Heart left ventricle (tissue), 16 donors: ENCODE data around the gene WIPF2. TPM values are rescaled to one million over a fixed set of nuclear protein-coding genes. Genes with fewer than 3 reads are reported as not detected.

Source experiments
- ATAC-seq, 4 donors: fragments of 200-7000 bp; cut with Tn5 transposase; one replicate each; pipeline ENCODE4 v1.9.1; 2020 to 2022; ENCODE audit warnings: moderate library complexity in 4 of 4, mild to moderate bottlenecking in 3 of 4, moderate number of reproducible peaks in 1 of 4
- DNase-seq, 5 donors: peaks; one replicate each; pipeline ENCODE4 v3.0.0-alpha.2; 2020
- H3K27ac ChIP-seq, 12 donors: fragments of 200-600 bp; sonication (generic) in 4 of 12; one replicate each; pipeline versions ENCODE4 v1.5.0 to v1.8.0; 2016 to 2022; ENCODE audit warnings: mild to moderate bottlenecking in 2 of 12
- H3K27me3 ChIP-seq, 9 donors: fragments of 200-600 bp; sonication (generic) in 2 of 9; one replicate each; pipeline versions ENCODE4 v1.5.1 to v1.8.0; 2016 to 2022; ENCODE audit warnings: mild to moderate bottlenecking in 3 of 9
- H3K36me3 ChIP-seq, 9 donors: fragments of 200-600 bp; sonication (generic) in 2 of 9; one replicate each; pipeline versions ENCODE4 v1.5.0 to v1.8.0; 2018 to 2022; ENCODE audit warnings: mild to moderate bottlenecking in 2 of 9
- H3K4me1 ChIP-seq, 12 donors: fragments of 200-600 bp; sonication (generic) in 4 of 12; one replicate each; pipeline versions ENCODE4 v1.5.0 to v1.8.0; 2016 to 2022; ENCODE audit warnings: mild to moderate bottlenecking in 3 of 12
- H3K4me3 ChIP-seq, 12 donors: fragments of 200-600 bp; sonication (generic) in 4 of 12; one replicate each; pipeline versions ENCODE4 v1.5.0 to v1.8.0; 2017 to 2022; ENCODE audit warnings: mild to moderate bottlenecking in 9 of 12, moderate library complexity in 4 of 12
- H3K9me3 ChIP-seq, 12 donors: fragments of 200-600 bp; sonication (generic) in 4 of 12; one replicate each; pipeline versions ENCODE4 v1.5.0 to v1.8.0; 2016 to 2022; ENCODE audit warnings: mild to moderate bottlenecking in 1 of 12
- CTCF ChIP-seq, 12 donors: fragments of 200-600 bp; sonication (generic) in 4 of 12; IDR thresholded peaks; one replicate each; pipeline versions ENCODE4 v1.5.0 to v1.8.0; 2018 to 2022; ENCODE audit warnings: antibody characterized with exemption in 12 of 12, mild to moderate bottlenecking in 5 of 12
- POLR2A ChIP-seq, 2 donors: fragments of 450-650 bp; IDR thresholded peaks; one replicate each; pipeline ENCODE4 v1.6.1; 2017; ENCODE audit warnings: antibody characterized with exemption in 2 of 2, mild to moderate bottlenecking in 2 of 2, moderate library complexity in 2 of 2
- WGBS, 4 donors: extraction: QIAGEN DNeasy Blood & Tissue Kit in 2 of 4; methylation state at CpG; one replicate each; pipeline versions ENCODE4 v1.1.5 to v1.1.7; 2013 to 2018; 5-methylcytosine and 5-hydroxymethylcytosine counted together
- intact Hi-C, 10 donors: fragments of 100-400 bp; cut with DNase I; formaldehyde crosslinking; loops; one replicate each; pipeline versions ENCODE4 v1.11.1 to v1.14.2; 2022
- polyA plus RNA-seq, 2 donors: library from polyadenylated mRNA; stranded (reverse); fragments of 200-250 nt; gene quantifications; one replicate each; pipeline ENCODE4 v1.2.3, GENCODE V29; 2013
- total RNA-seq, 9 donors: library from RNA; depleted of rRNA in 2 of 9; stranded (reverse); fragments of >200 nt in 2 of 9; fragmentation: NEBNext Ultra II Directional in 3 of 9; extraction: Animal tissue kit (Norgen Biotek cat#: 25700) in 3 of 9; gene quantifications; one replicate each; pipeline versions ENCODE4 v1.1.0 to v1.2.4, GENCODE V29; 2016 to 2023
- donor health status: ischemic (EF 13 %, LVEDD 7.1; RV severe dilation, severe dysfunction).
- donor health status: healthy with polysubstance abuse.
- donor health status: DM: no; HTN: yes; CAD: no.
- donor health status: DM: no; HTN: no; CAD: no.
- donor health status: ischemic (EF 25% LVEDD 6.9; RV normal size, moderate dysfunction).
- donor health status: ischemic (EF 25% LVEDD 5.7; RV mildly dilated, moderate dysfunction).
- donor health status: healthy.
- donor health status: DM: yes; HTN: yes; CAD: no.
- donor health status: ischemic (EF 35%, LVEDD 5.7; RV mildly dilated, moderate dysfunction).
- donor health status: nonischemic (EF 11% LVEDD 7.7; RV severe dilation, severe dysfunction).
- donor health status: DM: yes; HTN: yes; CAD: no.
- donor health status: PGD.
- donor health status: ischemic (EF 29% LVEDD 5.4; RV normal size, mild dysfunction).
- donor health status: nonischemic (EF 23%, LVEDD 6.1; RV moderate dilation, normal function).

The WIPF2 gene
- total and polyA plus RNA-seq, 11 donors, result 6.6 to 17.6 (median 11.2) TPM

DNA sequence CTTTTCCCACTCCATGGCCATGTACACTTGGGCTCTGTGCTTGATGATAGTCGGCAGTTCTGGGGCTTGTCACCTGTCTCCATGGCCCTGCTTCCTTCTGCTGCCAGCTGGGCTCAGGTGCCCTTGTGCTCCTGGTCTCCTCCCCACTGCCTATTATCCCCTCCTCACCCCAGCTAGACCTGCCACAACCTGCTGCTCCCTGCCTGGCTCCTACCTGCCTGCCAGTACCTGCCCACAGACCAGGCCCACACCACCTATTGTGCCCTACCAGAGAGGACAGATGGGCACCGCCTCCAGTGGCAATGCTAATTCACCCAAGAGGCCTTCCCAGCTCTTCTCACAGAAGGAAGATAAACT lies 42.4 kb upstream of the WIPF2 start:
- no peak overlapping the region for H3K4me3 ChIP-seq
- DNase-seq (no peak), ATAC-seq (peak in 1 of 4 donors; percentile 1)
- peaks cover 0 to 49% (median 29%) of the 10 kb centered on the region in 9 donors for H3K36me3 ChIP-seq
- WGBS, 4 donors, result 75 to 78% (median 77%) methylated on average over 2 of the region's 2 CpGs; no CpG with 5 or more reads in 1 of the 4 donors
- no peaks in the 10 kb centered on the region for H3K9me3 ChIP-seq
- no peak for TF ChIP-seq CTCF (IDR thresholded peaks at IDR 0.05)
- TF ChIP-seq POLR2A (IDR thresholded peaks at IDR 0.05), result no peak
- intact Hi-C loops, result loop anchor here in 1 of 10 donors (10.0 kb wide), 1 partner anchor 152 kb away; no protein-coding TSS in a partner anchor
- H3K27me3 ChIP-seq, result no peaks in the 10 kb centered on the region
- H3K4me1 ChIP-seq, result peaks cover 0 to 21% (median 10%) of the 10 kb centered on the region in 12 donors
- no peak overlapping the region for H3K27ac ChIP-seq

DNA sequence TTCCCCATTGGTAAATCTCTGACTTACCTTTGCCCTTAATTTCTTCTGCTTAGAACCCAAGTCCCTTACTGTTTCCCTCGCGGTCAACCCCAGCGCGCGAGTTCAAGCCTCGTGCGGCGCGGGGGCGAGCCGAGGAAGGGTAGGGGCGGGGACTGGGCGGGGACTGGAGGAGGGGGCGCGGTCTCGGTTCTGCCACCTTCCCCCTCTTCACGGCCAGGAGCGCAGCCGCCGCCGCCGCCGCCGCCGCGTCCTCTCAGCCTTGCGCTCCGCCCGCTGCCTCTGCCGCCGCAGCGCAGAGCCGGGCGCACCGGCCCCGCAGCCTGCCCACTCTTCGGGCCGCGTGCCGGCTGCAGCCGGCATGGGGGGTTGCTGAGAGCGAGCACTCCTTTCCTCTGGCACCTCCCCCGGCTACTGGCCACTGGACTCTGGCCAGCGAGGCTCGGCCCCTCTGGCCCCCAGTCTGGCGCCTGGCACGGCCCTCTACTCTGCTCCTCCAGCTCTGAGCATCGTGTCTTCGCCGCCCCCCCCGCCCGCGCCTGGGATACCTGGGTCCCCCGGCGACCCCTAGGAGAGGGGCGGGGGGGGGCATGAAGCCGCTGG lies 41.7 kb upstream of the WIPF2 start, which contains the start of gene RAPGEFL1:
RAPGEFL1 (plus strand) TSS at position 196 of the 600 bp plus-strand sequence; CDS start at position 588, 392 bp downstream.
- Histone ChIP-seq H3K36me3 (peaks cover 0 to 43% (median 23%) of the 10 kb centered on the region in 9 donors), H3K4me1 (peaks cover 0 to 21% (median 10%) of the 10 kb centered on the region in 12 donors), H3K9me3 (no peaks in the 10 kb centered on the region), H3K27me3 (no peaks in the 10 kb centered on the region), H3K4me3 (peak within 1 kb of the TSS; percentile 12 to 62 (median 52)), H3K27ac (peak within 1 kb of the TSS in 2 of 12 donors; percentile 13 to 29)
- ATAC-seq (peak; percentile 59 to 84 (median 82)), DNase-seq (peak; percentile 72 to 89 (median 77))
- intact Hi-C loops, result loop anchor here in 1 of 10 donors (10.0 kb wide), 1 partner anchor 153 kb away; no protein-coding TSS in a partner anchor
- WGBS, 4 donors, result 1 to 18% (median 7%) methylated on average over 23 to 57 of the region's 57 CpGs
- no peak for TF ChIP-seq POLR2A (IDR thresholded peaks at IDR 0.05)
- TF ChIP-seq CTCF (IDR thresholded peaks at IDR 0.05), result no peak

- intact Hi-C loops, result loop anchor here in 1 of 10 donors (10.0 kb wide), 1 partner anchor 153 kb away; no protein-coding TSS in a partner anchor
- peak overlapping the region in 9 of 12 donors; percentile 41 to 62 (median 56) for H3K4me3 ChIP-seq
- DNase-seq (no peak), ATAC-seq (no peak)
- H3K27ac ChIP-seq, result peak overlapping the region in 1 of 12 donors; percentile 29
- peaks cover 0 to 36% (median 19%) of the 10 kb centered on the region in 9 donors for H3K36me3 ChIP-seq
- H3K9me3 ChIP-seq, result no peaks in the 10 kb centered on the region
- no peaks in the 10 kb centered on the region for H3K27me3 ChIP-seq
- 58 to 89% (median 75%) methylated on average over 18 to 46 of the region's 46 CpGs for WGBS, 4 donors
- H3K4me1 ChIP-seq, result peaks cover 0 to 24% (median 10%) of the 10 kb centered on the region in 12 donors
- TF ChIP-seq POLR2A (IDR thresholded peaks at IDR 0.05) (no peak), CTCF (IDR thresholded peaks at IDR 0.05) (no peak)
Observed at GRCh38 chr17:40178021-40178601, 41.0 kb upstream of the WIPF2 start.

DNA sequence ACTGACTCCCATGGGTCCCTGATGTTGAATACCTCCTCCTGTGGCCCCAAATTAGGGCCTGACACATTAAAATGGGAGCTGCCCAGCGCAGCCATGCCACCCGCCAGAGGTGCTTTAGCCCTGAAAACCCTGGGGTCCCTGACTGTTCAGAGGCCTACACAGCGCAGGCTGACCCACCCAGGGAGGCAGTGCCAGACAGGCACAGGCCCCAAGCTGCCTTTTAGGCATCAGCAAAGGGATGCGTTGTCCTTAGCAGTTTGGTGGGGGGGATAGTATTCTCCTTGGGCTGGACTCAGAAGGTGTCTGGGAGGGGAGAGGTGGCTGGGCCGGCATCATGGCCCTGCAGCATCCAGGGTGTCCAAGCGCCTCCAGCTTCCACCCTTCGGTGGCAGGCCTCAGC lies 40.4 kb upstream of the WIPF2 start:
- WGBS, 4 donors, result 91 to 98% (median 96%) methylated on average over 5 to 7 of the region's 7 CpGs
- Histone ChIP-seq H3K4me1 (peaks cover 0 to 24% (median 10%) of the 10 kb centered on the region in 12 donors), H3K36me3 (peaks cover 0 to 30% (median 15%) of the 10 kb centered on the region in 9 donors), H3K4me3 (no peak overlapping the region), H3K27me3 (no peaks in the 10 kb centered on the region), H3K9me3 (no peaks in the 10 kb centered on the region), H3K27ac (no peak overlapping the region)
- no peak for ATAC-seq
- TF ChIP-seq POLR2A (IDR thresholded peaks at IDR 0.05) (no peak), CTCF (IDR thresholded peaks at IDR 0.05) (no peak)
- intact Hi-C loops, result loop anchor here in 1 of 10 donors (10.0 kb wide), 1 partner anchor 154 kb away; no protein-coding TSS in a partner anchor
- DNase-seq, result no peak
